OCI-LY1 (cell line): ENCODE results near the gene ISCU.

Experiments
- H2AFZ ChIP-seq: fragments of 200-600 bp; sonication (generic), shearing (Covaris generic); 2 replicates; pipeline ENCODE4 v1.6.0; 2014; ENCODE audit warnings: antibody characterized with exemption, mild to moderate bottlenecking, low read length
- H3F3A ChIP-seq: fragments of 200-600 bp; sonication (generic), shearing (Covaris generic); 2 replicates; pipeline ENCODE4 v1.6.0; 2014; ENCODE audit warnings: mild to moderate bottlenecking, antibody characterized with exemption, low read length, moderate library complexity; ENCODE audit not compliant: insufficient read depth
- H3K27ac ChIP-seq: fragments of 200-600 bp; sonication (generic); 2 replicates; pipeline ENCODE4 v1.5.1; 2014; ENCODE audit warnings: low read length, mixed run types, mild to moderate bottlenecking, low read depth; ENCODE audit not compliant: poor library complexity, severe bottlenecking
- H3K27me3 ChIP-seq: fragments of 200-600 bp; sonication (generic); 2 replicates; pipeline ENCODE4 v1.6.0; 2014; ENCODE audit warnings: antibody characterized with exemption, mild to moderate bottlenecking, low read length, moderate library complexity; ENCODE audit not compliant: insufficient read depth
- H3K36me3 ChIP-seq: fragments of 200-600 bp; sonication (generic); 2 replicates; pipeline ENCODE4 v1.6.1; 2014; ENCODE audit warnings: mild to moderate bottlenecking, antibody characterized with exemption, low read length, moderate library complexity, mixed read lengths; ENCODE audit not compliant: insufficient read depth
- H3K4me1 ChIP-seq: fragments of 200-600 bp; sonication (generic); 2 replicates; pipeline ENCODE4 v1.5.1; 2014; ENCODE audit warnings: mild to moderate bottlenecking, low read length, moderate library complexity; ENCODE audit not compliant: insufficient read depth, severe bottlenecking
- H3K4me2 ChIP-seq: fragments of 200-600 bp; sonication (generic), shearing (Covaris generic); 2 replicates; pipeline ENCODE4 v1.6.1; 2014; ENCODE audit warnings: low read length
- H3K4me3 ChIP-seq: fragments of 200-600 bp; sonication (generic); 2 replicates; pipeline ENCODE4 v1.5.1; 2014; ENCODE audit warnings: low read length, low read depth, mild to moderate bottlenecking, mixed read lengths; ENCODE audit not compliant: poor library complexity, severe bottlenecking
- H3K79me2 ChIP-seq: fragments of 200-600 bp; shearing (Covaris generic); 2 replicates; pipeline ENCODE4 v1.6.1; 2016; ENCODE audit warnings: mixed run types, low read length, mixed read lengths; ENCODE audit not compliant: insufficient read depth
- H3K9ac ChIP-seq: fragments of 200-600 bp; sonication (generic), shearing (Covaris generic); 2 replicates; pipeline ENCODE4 v1.6.1; 2014; ENCODE audit warnings: mild to moderate bottlenecking, low read length, mixed read lengths
- H3K9me2 ChIP-seq: fragments of 200-600 bp; sonication (generic), shearing (Covaris generic); 2 replicates; pipeline ENCODE4 v1.6.1; 2014; ENCODE audit warnings: low read depth, mild to moderate bottlenecking, low read length, mixed read lengths
- H3K9me3 ChIP-seq: fragments of 200-600 bp; shearing (Covaris generic); 2 replicates; pipeline ENCODE4 v1.6.1; 2014; ENCODE audit warnings: low read length, mixed read lengths
- H4K20me1 ChIP-seq: fragments of 200-600 bp; sonication (generic), shearing (Covaris generic); 2 replicates; pipeline ENCODE4 v1.6.0; 2016; ENCODE audit warnings: mild to moderate bottlenecking, low read length; ENCODE audit not compliant: insufficient read depth
- CTCF ChIP-seq: fragments of 200-600 bp; sonication (generic), shearing (Covaris generic); IDR thresholded peaks from 2 replicates; pipeline ENCODE4 v1.5.1; 2017; ENCODE audit warnings: mild to moderate bottlenecking, antibody characterized with exemption, low read length, moderate library complexity, mixed read lengths
- EZH2 ChIP-seq: fragments of 200-600 bp; sonication (generic), shearing (Covaris generic); IDR thresholded peaks from 2 replicates; pipeline ENCODE4 v1.8.0; 2017; ENCODE audit warnings: borderline replicate concordance, mixed run types, mild to moderate bottlenecking, antibody characterized with exemption, low read length, moderate library complexity, mixed read lengths

The ISCU gene

GRCh38 chr12:108594960-108595710, 32.7 kb downstream of the ISCU start:
- Histone ChIP-seq H3K4me3 (no peak overlapping the region), H3K9ac (no peak overlapping the region), H3K4me2 (no peak overlapping the region)

GRCh38 chr12:108595711-108596647, 33.6 kb downstream of the ISCU start:
- no peaks in the 10 kb centered on the region for H3K9me3 ChIP-seq
- H3K27me3 ChIP-seq = no peaks in the 10 kb centered on the region
- no peak for TF ChIP-seq EZH2
- no peak for TF ChIP-seq CTCF
- no peaks in the 10 kb centered on the region for H4K20me1 ChIP-seq
- H3K4me2 ChIP-seq = no peak overlapping the region
- no peaks in the 10 kb centered on the region for H3K79me2 ChIP-seq
- H3K36me3 ChIP-seq = no peaks in the 10 kb centered on the region
- no peak overlapping the region for H3K4me3 ChIP-seq
- no peak overlapping the region for H3K9ac ChIP-seq
- H2AFZ ChIP-seq = no peak overlapping the region
- no peak overlapping the region for H3K27ac ChIP-seq
- no peaks in the 10 kb centered on the region for H3K4me1 ChIP-seq
- H3K9me2 ChIP-seq = no peaks in the 10 kb centered on the region
- H3F3A ChIP-seq = no peaks in the 10 kb centered on the region

More at GRCh38 chr12:108594960-108595710, 32.7 kb downstream of the ISCU start:
- no peaks in the 10 kb centered on the region for H3K9me2 ChIP-seq
- H2AFZ ChIP-seq = no peak overlapping the region
- no peak overlapping the region for H3K27ac ChIP-seq
- H3K27me3 ChIP-seq = no peaks in the 10 kb centered on the region
- no peaks in the 10 kb centered on the region for H3K36me3 ChIP-seq
- H4K20me1 ChIP-seq = no peaks in the 10 kb centered on the region
- no peak for TF ChIP-seq CTCF
- TF ChIP-seq EZH2 = no peak
- no peaks in the 10 kb centered on the region for H3K4me1 ChIP-seq
- no peaks in the 10 kb centered on the region for H3K79me2 ChIP-seq
- no peaks in the 10 kb centered on the region for H3F3A ChIP-seq
- no peaks in the 10 kb centered on the region for H3K9me3 ChIP-seq

- H2AFZ ChIP-seq = no peak overlapping the region
- H3K79me2 ChIP-seq = no peaks in the 10 kb centered on the region
- H3K27ac ChIP-seq = no peak overlapping the region
- H3K4me3 ChIP-seq = no peak overlapping the region
- H3K9ac ChIP-seq = no peak overlapping the region
- no peaks in the 10 kb centered on the region for H3K9me3 ChIP-seq
- H3K4me1 ChIP-seq = no peaks in the 10 kb centered on the region
- TF ChIP-seq CTCF (no peak), EZH2 (no peak)
- H4K20me1 ChIP-seq = no peaks in the 10 kb centered on the region
- H3F3A ChIP-seq = no peaks in the 10 kb centered on the region
- H3K36me3 ChIP-seq = no peaks in the 10 kb centered on the region
- H3K9me2 ChIP-seq = no peaks in the 10 kb centered on the region
- no peaks in the 10 kb centered on the region for H3K27me3 ChIP-seq
- H3K4me2 ChIP-seq = no peak overlapping the region
Observed at GRCh38 chr12:108596854-108597558, 34.6 kb downstream of the ISCU start.
